Stimulated activated CD8-positive, alpha-beta memory T cell treated with anti-CD3 and anti-CD28 coated beads, Interleukin-12 subunit alpha, Interleukin-12 subunit beta, amount 100 ng/mL, for 24 hours (primary cell): ENCODE results near the gene CSAD.

Experiments used
- DNase-seq: peaks from one replicate; pipeline ENCODE4 v3.0.0-alpha.2; 2020; ENCODE audit errors: extremely low read depth

The CSAD gene

GRCh38 chr12:53198486-53199110, 17.9 kb upstream of the CSAD start:
- DNase-seq: no peak

GRCh38 chr12:53197011-53197640, 16.4 kb upstream of the CSAD start:
- DNase-seq: no peak

- no peak for DNase-seq
Measured at GRCh38 chr12:53196486-53196885, 15.8 kb upstream of the CSAD start.

- DNase-seq: no peak
Measured at GRCh38 chr12:53195516-53196420, 15.0 kb upstream of the CSAD start.

- no peak for DNase-seq
Measured at GRCh38 chr12:53194973-53195372, 14.2 kb upstream of the CSAD start.

- DNase-seq: no peak
Measured at GRCh38 chr12:53193985-53194716, 13.4 kb upstream of the CSAD start.

- DNase-seq: no peak
Measured at GRCh38 chr12:53193040-53193439, 12.3 kb upstream of the CSAD start.

GRCh38 chr12:53192531-53193021, 11.9 kb upstream of the CSAD start:
- DNase-seq: no peak

- DNase-seq: no peak
Measured at GRCh38 chr12:53191885-53192530, 11.3 kb upstream of the CSAD start.

- DNase-seq: no peak
Measured at GRCh38 chr12:53191096-53191884, 10.6 kb upstream of the CSAD start.

GRCh38 chr12:53190108-53190729, 9.5 kb upstream of the CSAD start:
- DNase-seq: no peak

GRCh38 chr12:53187145-53187899, 6.6 kb upstream of the CSAD start:
- no peak for DNase-seq

GRCh38 chr12:53186745-53187144, 6.0 kb upstream of the CSAD start:
- no peak for DNase-seq

GRCh38 chr12:53185582-53186153, 4.9 kb upstream of the CSAD start:
- no peak for DNase-seq

GRCh38 chr12:53184828-53185227, 4.1 kb upstream of the CSAD start:
- DNase-seq: no peak

- DNase-seq: no peak
Measured at GRCh38 chr12:53182903-53183302, 2.2 kb upstream of the CSAD start.

- DNase-seq: no peak
Measured at GRCh38 chr12:53181935-53182334, 1.2 kb upstream of the CSAD start.

- peak; percentile 52 for DNase-seq
Measured at GRCh38 chr12:53180931-53181645, 363 bp upstream of the CSAD start.
